HG02642 (cell line): Measurements from ENCODE around the gene RAB33B.

ENCODE experiments used
- ATAC-seq: cut with Tn5 transposase; IDR thresholded peaks from one replicate; pipeline ENCODE4 v1.9.1; 2021; ENCODE audit warnings: mild to moderate bottlenecking; ENCODE audit not compliant: unreplicated experiment, poor library complexity

RAB33B gene

DNA sequence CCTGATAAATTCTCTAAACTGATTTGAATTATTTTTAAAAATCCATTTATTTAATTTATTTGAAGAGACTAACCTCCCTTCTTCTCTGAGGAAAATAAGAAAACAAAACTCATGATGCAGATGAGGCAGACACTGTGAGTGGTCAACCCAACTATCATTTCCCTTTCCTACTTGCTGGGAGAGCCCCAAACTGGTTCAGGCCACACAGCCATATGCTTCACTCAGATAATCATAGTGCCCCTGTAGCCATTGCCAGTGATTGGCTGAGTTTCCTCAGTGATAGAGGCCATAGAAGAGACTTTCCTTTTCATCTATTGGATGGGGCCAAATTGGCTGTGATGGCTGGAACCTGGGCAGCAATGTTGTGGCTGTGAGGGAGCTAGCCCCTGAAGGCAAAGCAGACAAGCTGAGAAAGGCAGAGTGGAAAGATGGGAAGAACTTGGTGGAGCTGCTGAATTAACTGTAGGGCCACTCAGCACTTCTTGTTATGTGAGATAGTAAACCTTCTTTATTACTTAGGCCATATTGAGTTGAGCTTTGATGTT is 49.8 kb downstream of the RAB33B start:
- no peak for ATAC-seq

DNA sequence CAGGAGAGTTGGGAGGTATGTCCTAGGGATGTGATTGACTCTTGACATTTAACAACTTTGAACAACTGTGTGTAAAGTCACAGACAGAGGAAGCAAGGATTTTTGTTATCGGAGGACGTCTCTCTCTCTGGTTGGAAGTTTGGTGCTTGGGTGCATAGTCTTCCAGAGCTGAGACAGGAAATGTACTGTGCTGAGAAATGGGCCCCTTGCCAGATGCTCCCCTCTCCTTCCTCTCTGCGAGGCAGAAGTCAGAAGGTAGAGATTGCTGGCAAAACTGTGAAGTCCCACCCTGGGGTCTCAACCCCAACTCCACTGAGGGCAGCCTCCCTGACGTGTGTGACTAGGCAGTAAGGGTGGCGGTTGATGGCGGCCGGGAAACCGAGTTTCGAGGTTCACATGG is 52.9 kb downstream of the RAB33B start:
- no peak for ATAC-seq

DNA sequence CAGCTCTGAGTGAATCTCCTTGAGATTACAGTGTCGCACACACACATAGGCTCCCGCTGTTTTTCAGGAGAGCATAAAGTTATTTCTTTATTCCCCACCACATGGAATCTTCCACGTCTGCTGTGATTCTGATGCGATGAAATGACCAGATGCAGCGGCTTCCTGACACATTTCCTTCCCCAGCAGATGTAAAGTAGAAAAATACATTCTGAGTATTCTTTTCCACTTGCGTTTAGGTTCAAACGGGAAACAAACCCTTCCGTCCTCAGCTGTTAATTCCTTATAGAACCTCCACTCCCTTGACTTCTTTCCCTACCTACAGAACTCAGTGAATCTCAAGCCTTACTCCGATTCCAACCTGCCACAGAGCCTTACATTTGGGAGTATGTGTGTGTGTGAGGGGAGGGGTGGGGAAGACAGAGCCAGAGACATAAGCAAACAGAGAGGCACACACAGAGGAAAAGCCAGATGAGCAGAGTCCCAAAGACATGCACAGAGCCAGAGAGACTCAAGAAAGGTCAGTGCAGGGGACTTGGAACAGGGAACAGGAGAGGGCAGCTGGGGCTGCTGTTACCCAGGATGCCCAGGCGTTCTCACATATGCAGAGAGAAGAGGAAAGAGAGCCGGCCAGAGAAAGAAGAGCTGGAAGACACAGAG is 54.8 kb downstream of the RAB33B start:
- no peak for ATAC-seq

DNA sequence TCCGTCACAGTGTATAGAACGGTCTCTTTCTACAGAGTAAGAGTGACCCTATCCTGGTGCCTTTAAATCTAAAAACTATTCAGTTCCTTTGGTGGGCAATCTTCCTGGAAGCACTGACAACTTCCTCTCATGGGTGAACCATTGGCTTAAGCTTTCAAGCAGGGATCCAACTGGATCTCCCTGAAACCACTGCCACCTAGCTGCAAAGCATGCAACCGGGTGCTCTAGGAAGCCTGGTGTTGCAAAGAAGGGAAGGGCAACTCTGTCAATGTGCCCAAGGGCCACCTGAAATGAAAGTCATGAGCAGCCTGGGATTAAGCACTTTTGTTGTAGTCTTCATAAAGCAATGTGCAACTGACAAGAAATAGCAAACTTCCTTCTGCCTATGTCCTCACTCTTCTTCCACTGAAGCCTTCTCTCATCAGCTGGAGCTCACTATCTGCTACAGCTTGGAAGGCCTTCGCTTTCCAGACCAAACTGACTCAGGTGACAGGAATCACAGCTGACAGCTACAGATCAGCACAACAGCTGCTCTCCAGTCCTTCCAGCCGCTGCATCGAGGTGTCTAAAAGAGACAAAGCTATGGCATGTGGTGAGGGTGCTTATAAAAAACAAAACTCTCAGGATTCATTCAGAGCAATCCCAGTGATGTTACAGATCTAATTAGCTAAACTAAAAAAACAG is 55.9 kb downstream of the RAB33B start:
- ATAC-seq: no peak

GRCh38 chr4:139511320-139511719 is 57.4 kb downstream of the RAB33B start:
- no peak for ATAC-seq

DNA sequence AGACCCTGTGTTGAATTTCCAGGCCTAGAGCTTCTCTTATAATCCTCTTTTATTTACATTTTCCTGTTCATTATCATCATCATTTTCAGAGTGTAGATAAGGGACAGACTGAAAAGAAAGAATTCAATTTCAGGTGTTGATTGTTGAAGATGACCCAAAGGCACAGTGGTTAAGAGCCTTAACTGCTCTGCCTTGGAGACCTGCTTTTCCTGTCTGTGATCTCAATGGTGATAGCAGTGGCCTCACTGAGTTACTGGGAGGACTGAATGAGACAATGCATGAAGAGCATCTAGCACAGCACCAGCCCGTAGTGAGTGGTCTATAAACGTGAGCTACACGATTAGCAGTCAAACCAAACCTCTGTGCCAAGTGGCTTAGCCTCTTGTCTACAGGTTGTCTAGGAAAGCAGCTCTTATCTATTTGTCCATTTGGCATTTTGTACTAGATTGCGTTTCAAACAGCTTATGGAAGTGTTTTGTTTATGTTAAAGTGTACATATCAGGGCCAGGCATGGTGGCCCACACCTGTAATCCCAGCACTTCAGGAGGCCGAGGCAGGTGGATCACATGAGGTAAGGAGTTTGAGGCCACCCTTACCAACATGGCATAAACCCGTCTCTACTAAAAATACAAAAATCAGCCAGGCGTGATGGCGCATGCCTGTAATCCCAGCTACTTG is 60.6 kb downstream of the RAB33B start:
- no peak for ATAC-seq

- ATAC-seq: no peak
Measured at GRCh38 chr4:139515531-139515958, 61.6 kb downstream of the RAB33B start.

DNA sequence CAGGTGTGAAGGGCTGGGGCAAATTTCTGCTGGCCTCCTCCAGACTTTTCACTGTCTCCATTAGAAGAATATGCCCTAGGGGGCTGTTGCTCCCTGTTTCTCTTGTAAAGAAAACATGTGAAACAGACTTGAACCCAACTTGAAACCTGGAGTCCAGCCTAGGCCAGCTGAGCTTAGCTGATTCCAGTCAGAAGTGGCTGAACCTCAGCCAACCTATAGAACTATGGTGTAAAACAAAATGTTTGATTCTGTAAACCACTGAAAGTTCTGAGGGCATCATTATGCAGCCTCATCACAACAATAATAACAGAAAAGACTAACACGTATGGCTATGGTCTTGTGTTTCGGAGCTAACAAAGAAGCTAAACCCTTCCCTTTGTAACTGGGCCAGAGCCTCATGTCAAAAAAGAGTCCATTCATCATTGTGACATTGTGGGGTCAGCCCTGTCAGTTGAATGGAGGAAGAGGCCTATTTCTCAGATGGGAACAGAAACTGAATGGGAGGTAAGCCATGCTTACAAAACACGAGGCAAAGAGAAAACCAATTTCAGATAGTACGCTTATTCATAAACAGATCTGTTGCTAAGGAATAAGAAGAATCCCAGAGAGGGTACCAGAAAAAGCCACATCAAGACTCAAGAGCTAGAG is 68.0 kb downstream of the RAB33B start:
- no peak for ATAC-seq

DNA sequence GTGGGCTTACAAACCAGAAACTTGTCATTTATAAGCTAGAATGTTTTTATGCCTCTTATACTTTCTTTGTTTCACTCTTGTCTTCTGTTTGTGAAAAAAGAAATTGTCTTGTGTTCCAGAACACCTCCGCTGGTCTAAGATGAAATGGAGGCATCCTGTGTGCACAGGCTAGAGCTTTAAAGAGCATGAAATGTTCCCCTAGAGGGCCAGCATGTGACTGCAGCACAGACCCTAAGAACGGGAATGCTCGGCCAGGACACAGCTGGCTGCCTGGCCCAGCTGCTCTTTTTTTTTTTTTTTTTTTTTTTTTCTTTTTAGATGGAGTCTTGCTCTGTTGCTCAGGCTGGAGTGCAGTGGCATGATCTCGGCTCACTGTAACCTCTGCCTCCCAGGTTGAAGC is 68.5 kb downstream of the RAB33B start:
- no peak for ATAC-seq

- no peak for ATAC-seq
Measured at GRCh38 chr4:139523076-139523475, 69.2 kb downstream of the RAB33B start.

GRCh38 chr4:139524062-139524631 is 70.2 kb downstream of the RAB33B start:
- no peak for ATAC-seq

GRCh38 chr4:139525414-139525813 is 71.5 kb downstream of the RAB33B start:
- no peak for ATAC-seq
